Ovary (tissue), 9 donors: Measurements from ENCODE around the gene MRTFA. TPM values are rescaled to one million over a fixed set of nuclear protein-coding genes. Genes with fewer than 3 reads are reported as not detected.

Source experiments
- DNase-seq, 5 donors: peaks; one replicate each; pipeline ENCODE4 v3.0.0-alpha.2; 2019 to 2020
- H3K27ac ChIP-seq, 2 donors: fragments of 200-600 bp; one replicate each; pipeline versions ENCODE4 v1.5.1 to v1.8.0; 2019 to 2022
- H3K27me3 ChIP-seq: fragments of 200-600 bp; one replicate; pipeline ENCODE4 v1.8.0; 2022
- H3K36me3 ChIP-seq: fragments of 200-600 bp; sonication (generic); one replicate; pipeline ENCODE4 v1.5.1; 2019
- H3K4me1 ChIP-seq: one replicate; pipeline ENCODE4 v1.8.1; 2013; ENCODE audit warnings: mild to moderate bottlenecking, moderate library complexity; ENCODE audit not compliant: insufficient read depth
- H3K4me3 ChIP-seq: fragments of 200-600 bp; sonication (generic); one replicate; pipeline ENCODE4 v1.5.1; 2017
- H3K9me3 ChIP-seq, 2 donors: fragments of 200-600 bp in 1 of 2; sonication (generic) in 1 of 2; one replicate each; pipeline versions ENCODE4 v1.5.1 to v1.8.1; 2013 to 2019; ENCODE audit warnings: mild to moderate bottlenecking in 1 of 2, moderate library complexity in 1 of 2
- EP300 ChIP-seq: sonication (generic); formaldehyde crosslinking; IDR thresholded peaks from one replicate; pipeline ENCODE4 v1.6.1; 2017; ENCODE audit warnings: antibody characterized with exemption
- POLR2A ChIP-seq: fragments of 450-650 bp; IDR thresholded peaks from one replicate; pipeline ENCODE4 v1.6.1; 2017; ENCODE audit warnings: antibody characterized with exemption, mild to moderate bottlenecking, moderate library complexity
- WGBS, 3 donors: extraction: QIAGEN DNeasy Blood & Tissue Kit in 1 of 3; methylation state at CpG; one replicate each; pipeline versions ENCODE4 v1.1.5 to v1.1.7; 2013 to 2017; 5-methylcytosine and 5-hydroxymethylcytosine counted together
- intact Hi-C, 4 donors: fragments of 100-400 bp; cut with DNase I; formaldehyde crosslinking; loops; one replicate each; pipeline versions ENCODE4 v1.11.0 to v1.15.1; 2022 to 2023
- polyA plus RNA-seq, 2 donors: library from polyadenylated mRNA; stranded (reverse); fragments of 200-250 nt in 1 of 2; fragments of 350-450 nt in 1 of 2; fragmentation: Illumina TruSeq in 1 of 2; extraction: RNeasy Lipid Tissue Mini Kit (QIAGEN cat#74804) in 1 of 2; gene quantifications; one replicate each; pipeline ENCODE4 v1.2.3, GENCODE V29; 2013 to 2014
- total RNA-seq, 7 donors: library from RNA; depleted of rRNA in 2 of 7; stranded (reverse); fragments of >200 nt in 2 of 7; fragmentation: NEBNext Ultra II Directional in 3 of 7; extraction: Animal tissue kit (Norgen Biotek cat#: 25700) in 3 of 7; gene quantifications; one replicate each; pipeline versions ENCODE4 v1.1.0 to v1.2.4, GENCODE V29; 2016 to 2023
- TF ChIP-seq, protein P1 (sequence below), 3 donors: fragments of 450-650 bp in 2 of 3; fragments of 200-600 bp in 1 of 3; IDR thresholded peaks; one replicate each; pipeline versions ENCODE4 v1.5.1 to v1.8.0; 2016 to 2022; ENCODE audit warnings: antibody characterized with exemption in 3 of 3, mild to moderate bottlenecking in 1 of 3
- donor health status: DM: no; HTN: no; CAD: no; lungs with moderate emphysema.
- donor health status: DM: no; HTN: no; CAD: no.
- donor health status: Bipolar disorder and iron deficiency.
- donor health status: DM: yes; HTN: yes; CAD: no.
- donor health status: DM: no; HTN: no; CAD: no.
- donor health status: DM: yes; HTN: yes; CAD: no.

Gene MRTFA
- total and polyA plus RNA-seq, 9 donors: 15.4 to 59.7 (median 54.9) TPM

DNA sequence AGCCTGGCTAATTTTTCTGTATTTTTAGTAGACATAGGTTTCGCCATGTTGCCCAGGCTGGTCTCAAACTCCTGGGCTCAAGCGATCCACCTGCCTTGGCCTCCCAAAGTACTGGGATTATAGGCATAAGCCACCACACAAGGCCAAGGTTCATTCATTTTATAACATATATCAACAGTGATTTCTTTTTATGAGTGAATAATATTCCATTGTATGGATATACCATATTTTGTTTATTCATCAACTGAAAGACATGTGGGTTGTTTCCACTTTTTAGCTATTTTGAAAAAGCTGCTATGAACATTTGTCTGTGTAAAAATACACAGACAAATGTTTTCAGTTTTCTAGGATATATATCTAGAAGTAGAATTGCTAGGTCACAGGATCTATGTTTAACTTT is 116.0 kb downstream of the MRTFA start:
- 95 to 99% (median 99%) methylated on average over 2 of the region's 2 CpGs for WGBS, 3 donors
- DNase-seq: no peak
- intact Hi-C loops: loop anchor here in 2 of 4 donors (10.0 kb wide), 2 partner anchors 114 to 124 kb away; partner anchors contain the start of gene MRTFA (in 1 of the 2)
- TF ChIP-seq POLR2A (no peak), EP300 (no peak)
- TF ChIP-seq, protein P1, sequence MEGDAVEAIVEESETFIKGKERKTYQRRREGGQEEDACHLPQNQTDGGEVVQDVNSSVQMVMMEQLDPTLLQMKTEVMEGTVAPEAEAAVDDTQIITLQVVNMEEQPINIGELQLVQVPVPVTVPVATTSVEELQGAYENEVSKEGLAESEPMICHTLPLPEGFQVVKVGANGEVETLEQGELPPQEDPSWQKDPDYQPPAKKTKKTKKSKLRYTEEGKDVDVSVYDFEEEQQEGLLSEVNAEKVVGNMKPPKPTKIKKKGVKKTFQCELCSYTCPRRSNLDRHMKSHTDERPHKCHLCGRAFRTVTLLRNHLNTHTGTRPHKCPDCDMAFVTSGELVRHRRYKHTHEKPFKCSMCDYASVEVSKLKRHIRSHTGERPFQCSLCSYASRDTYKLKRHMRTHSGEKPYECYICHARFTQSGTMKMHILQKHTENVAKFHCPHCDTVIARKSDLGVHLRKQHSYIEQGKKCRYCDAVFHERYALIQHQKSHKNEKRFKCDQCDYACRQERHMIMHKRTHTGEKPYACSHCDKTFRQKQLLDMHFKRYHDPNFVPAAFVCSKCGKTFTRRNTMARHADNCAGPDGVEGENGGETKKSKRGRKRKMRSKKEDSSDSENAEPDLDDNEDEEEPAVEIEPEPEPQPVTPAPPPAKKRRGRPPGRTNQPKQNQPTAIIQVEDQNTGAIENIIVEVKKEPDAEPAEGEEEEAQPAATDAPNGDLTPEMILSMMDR (IDR thresholded peaks at IDR 0.05): no peak
- no peaks in the 10 kb centered on the region for H3K36me3 ChIP-seq
- H3K4me1 ChIP-seq: peaks cover 2% of the 10 kb centered on the region
- H3K27me3 ChIP-seq: no peaks in the 10 kb centered on the region
- no peak overlapping the region for H3K4me3 ChIP-seq
- no peaks in the 10 kb centered on the region for H3K9me3 ChIP-seq
- no peak overlapping the region for H3K27ac ChIP-seq

DNA sequence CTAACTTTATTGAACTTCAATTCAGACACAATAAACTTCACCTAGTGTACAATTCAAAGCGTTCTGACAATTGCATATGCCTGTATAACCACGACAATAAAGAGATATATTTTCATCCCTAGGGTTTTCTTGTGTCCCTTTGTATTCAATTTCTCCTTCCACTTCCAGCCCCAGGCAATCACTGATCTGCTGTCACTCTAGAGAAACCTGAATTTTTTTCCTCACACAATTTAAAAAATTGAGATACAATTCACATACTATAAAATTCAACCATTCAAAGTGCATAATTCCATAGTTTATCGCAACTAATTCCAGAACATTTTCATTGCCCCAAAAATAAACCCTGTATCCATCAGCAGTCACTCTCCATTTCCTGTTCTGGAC is 116.6 kb downstream of the MRTFA start:
- Histone ChIP-seq H3K9me3 (no peaks in the 10 kb centered on the region), H3K4me3 (no peak overlapping the region), H3K27me3 (no peaks in the 10 kb centered on the region), H3K36me3 (no peaks in the 10 kb centered on the region), H3K27ac (no peak overlapping the region), H3K4me1 (peaks cover 2% of the 10 kb centered on the region)
- TF ChIP-seq, protein P1 (IDR thresholded peaks at IDR 0.05): no peak
- no peak for TF ChIP-seq POLR2A
- TF ChIP-seq EP300: no peak
- 83 to 92% (median 89%) methylated on average over 3 of the region's 3 CpGs for WGBS, 3 donors
- intact Hi-C loops: loop anchor here (10.0 kb wide), 2 partner anchors 115 to 125 kb away; partner anchors contain the start of gene MRTFA (in 2 of the 4)
- no peak for DNase-seq

DNA sequence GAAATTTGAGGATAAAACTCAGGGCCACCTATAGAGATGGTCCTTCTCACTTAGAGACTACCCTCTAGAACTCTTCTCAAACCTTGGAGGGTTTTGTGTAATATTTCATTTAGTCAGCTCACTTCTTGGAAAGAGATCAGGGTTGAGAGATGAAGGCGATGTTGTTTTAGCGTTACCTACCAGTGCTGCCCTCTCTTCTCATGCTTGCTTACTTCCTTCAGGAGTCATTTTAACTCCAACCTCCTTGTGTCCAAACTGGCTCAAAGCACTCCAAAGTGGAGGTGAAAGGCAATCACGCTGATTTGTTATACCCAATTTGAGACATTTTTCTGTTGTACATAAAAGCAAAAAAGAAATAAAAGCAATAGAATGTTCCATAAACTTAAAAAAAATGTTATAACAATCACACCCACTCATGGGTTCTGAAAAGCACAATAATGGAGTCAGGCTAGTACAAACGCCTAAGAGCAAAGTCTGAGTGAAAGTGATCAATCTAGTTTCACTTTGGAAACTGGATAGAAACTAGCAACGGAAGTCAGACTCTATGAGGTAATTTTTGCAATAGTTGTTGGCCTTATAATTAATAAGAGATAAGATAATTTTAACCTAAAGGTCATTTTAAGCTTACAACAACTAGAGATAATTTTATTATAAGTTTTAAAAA is 117.1 kb downstream of the MRTFA start:
- no peaks in the 10 kb centered on the region for H3K36me3 ChIP-seq
- TF ChIP-seq EP300: no peak
- TF ChIP-seq, protein P1 (IDR thresholded peaks at IDR 0.05): no peak
- no peak for TF ChIP-seq POLR2A
- no peaks in the 10 kb centered on the region for H3K27me3 ChIP-seq
- intact Hi-C loops: loop anchor here in 2 of 4 donors (10.0 kb wide), 2 partner anchors 115 to 125 kb away; partner anchors contain the start of gene MRTFA (in 1 of the 2)
- no peaks in the 10 kb centered on the region for H3K9me3 ChIP-seq
- WGBS, 3 donors: 24 to 52% (median 50%) methylated on average over 5 of the region's 5 CpGs
- no peak overlapping the region for H3K27ac ChIP-seq
- no peak for DNase-seq
- peaks cover 2% of the 10 kb centered on the region for H3K4me1 ChIP-seq
- H3K4me3 ChIP-seq: no peak overlapping the region

DNA sequence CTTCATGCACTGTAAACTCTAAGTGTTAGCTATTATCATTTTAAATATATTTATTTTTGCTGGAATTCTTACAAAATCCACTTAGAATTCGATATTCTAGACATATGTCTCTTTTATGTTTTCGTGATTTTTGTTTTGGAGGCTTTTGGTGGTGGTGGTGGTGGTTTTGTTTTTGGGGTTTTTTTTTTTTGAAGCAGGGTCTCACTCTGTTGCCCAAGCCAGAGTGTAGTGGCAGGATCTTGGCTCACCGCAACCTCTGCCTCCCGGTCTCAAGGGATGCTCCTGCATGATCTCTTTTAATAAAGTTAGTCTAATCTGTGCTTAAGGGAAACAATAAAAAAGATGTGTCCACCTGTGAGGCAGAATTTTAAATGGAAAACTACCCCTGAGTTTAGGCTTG is 117.7 kb downstream of the MRTFA start:
- H3K4me1 ChIP-seq: peaks cover 2% of the 10 kb centered on the region
- WGBS, 3 donors: 80 to 94% (median 84%) methylated on average over 4 of the region's 4 CpGs
- TF ChIP-seq, protein P1 (IDR thresholded peaks at IDR 0.05): no peak
- TF ChIP-seq EP300 (no peak), POLR2A (no peak)
- no peak overlapping the region for H3K4me3 ChIP-seq
- no peak for DNase-seq
- no peaks in the 10 kb centered on the region for H3K27me3 ChIP-seq
- H3K36me3 ChIP-seq: no peaks in the 10 kb centered on the region
- intact Hi-C loops: loop anchor here in 2 of 4 donors (10.0 kb wide), 2 partner anchors 116 to 126 kb away; partner anchors contain the start of gene MRTFA (in 1 of the 2)
- no peak overlapping the region for H3K27ac ChIP-seq
- H3K9me3 ChIP-seq: no peaks in the 10 kb centered on the region
